Measurements from ENCODE around the gene ZNF621.

- TF ChIP-seq CTCF (tag by site-specific recombination; IDR thresholded peaks at IDR 0.05) (no peak), PRDM1 (tag by site-specific recombination; IDR thresholded peaks at IDR 0.05) (no peak), ZBTB7A (tag by site-specific recombination; IDR thresholded peaks at IDR 0.05; ENCODE audit: low read depth) (no peak), ZNF670 (tag by site-specific recombination; IDR thresholded peaks at IDR 0.05; ENCODE audit: low read depth) (no peak), ZNF274 (IDR thresholded peaks at IDR 0.05; ENCODE audit: low read length) (no peak), ZNF274 (tag by site-specific recombination; IDR thresholded peaks at IDR 0.05; ENCODE audit: borderline replicate concordance) (no peak), ZFP41 (tag by site-specific recombination; IDR thresholded peaks at IDR 0.05; ENCODE audit: borderline replicate concordance) (no peak)
Measured at GRCh38 chr3:40546816-40547215, 22.1 kb downstream of the ZNF621 start.
